ENCODE data around the gene VTI1A.
"Not testable (repeated sequence)": the region's sequence is repeated elsewhere in the genome, so short reads cannot be mapped to it uniquely, and the experiment has no call there.

The VTI1A gene

DNA sequence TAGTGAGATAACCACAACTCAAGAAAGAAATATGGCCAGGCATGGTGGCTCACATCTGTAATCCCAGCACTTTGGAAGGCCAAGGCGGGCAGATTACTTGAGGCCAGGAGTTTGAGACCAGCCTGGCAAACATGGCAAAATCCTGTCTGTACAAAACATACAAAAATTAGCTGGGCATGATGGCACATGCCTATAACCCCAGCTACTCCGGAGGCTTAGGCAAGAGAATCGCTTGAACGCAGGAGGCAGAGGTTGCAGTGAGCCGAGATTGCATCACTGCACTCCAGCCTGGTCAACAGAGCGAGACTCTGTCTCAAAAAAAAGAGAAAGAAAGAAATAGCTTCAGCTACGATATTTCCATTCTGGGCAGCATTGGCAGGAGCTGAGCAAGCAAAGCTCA lies 143.8 kb downstream of the VTI1A start:
- not testable (repeated sequence) for H3K4me3 ChIP-seq (ENCODE audit: insufficient read depth, low read depth, low read length, poor library complexity, severe bottlenecking); H3K4me1 ChIP-seq (ENCODE audit: control insufficient read depth, insufficient read depth, low read length, poor library complexity, severe bottlenecking)

GRCh38 chr10:112593023-112593422 lies 146.0 kb downstream of the VTI1A start:
- no peak overlapping the region for H3K4me3 ChIP-seq (ENCODE audit: insufficient read depth, low read depth, low read length, poor library complexity, severe bottlenecking)
- no peak for DNase-seq
- H3K36me3 ChIP-seq (ENCODE audit: control insufficient read depth, insufficient read depth, low read length): no peaks in the 10 kb centered on the region
- H3K9me3 ChIP-seq (ENCODE audit: control insufficient read depth, low read length): no peaks in the 10 kb centered on the region
- H3K27ac ChIP-seq (ENCODE audit: insufficient read depth, low read length, poor library complexity, severe bottlenecking): no peak overlapping the region
- H3K27me3 ChIP-seq (replicated peaks; ENCODE audit: control insufficient read depth, insufficient read depth, low read length, poor library complexity, severe bottlenecking): no peaks in the 10 kb centered on the region
- H3K4me1 ChIP-seq (ENCODE audit: control insufficient read depth, insufficient read depth, low read length, poor library complexity, severe bottlenecking): no peaks in the 10 kb centered on the region

More for the DNA sequence above, 143.8 kb downstream of the VTI1A start:
- not testable (repeated sequence) for H3K27me3 ChIP-seq (replicated peaks; ENCODE audit: control insufficient read depth, insufficient read depth, low read length, poor library complexity, severe bottlenecking); H3K27ac ChIP-seq (ENCODE audit: insufficient read depth, low read length, poor library complexity, severe bottlenecking); H3K9me3 ChIP-seq (ENCODE audit: control insufficient read depth, low read length); H3K36me3 ChIP-seq (ENCODE audit: control insufficient read depth, insufficient read depth, low read length); DNase-seq

DNA sequence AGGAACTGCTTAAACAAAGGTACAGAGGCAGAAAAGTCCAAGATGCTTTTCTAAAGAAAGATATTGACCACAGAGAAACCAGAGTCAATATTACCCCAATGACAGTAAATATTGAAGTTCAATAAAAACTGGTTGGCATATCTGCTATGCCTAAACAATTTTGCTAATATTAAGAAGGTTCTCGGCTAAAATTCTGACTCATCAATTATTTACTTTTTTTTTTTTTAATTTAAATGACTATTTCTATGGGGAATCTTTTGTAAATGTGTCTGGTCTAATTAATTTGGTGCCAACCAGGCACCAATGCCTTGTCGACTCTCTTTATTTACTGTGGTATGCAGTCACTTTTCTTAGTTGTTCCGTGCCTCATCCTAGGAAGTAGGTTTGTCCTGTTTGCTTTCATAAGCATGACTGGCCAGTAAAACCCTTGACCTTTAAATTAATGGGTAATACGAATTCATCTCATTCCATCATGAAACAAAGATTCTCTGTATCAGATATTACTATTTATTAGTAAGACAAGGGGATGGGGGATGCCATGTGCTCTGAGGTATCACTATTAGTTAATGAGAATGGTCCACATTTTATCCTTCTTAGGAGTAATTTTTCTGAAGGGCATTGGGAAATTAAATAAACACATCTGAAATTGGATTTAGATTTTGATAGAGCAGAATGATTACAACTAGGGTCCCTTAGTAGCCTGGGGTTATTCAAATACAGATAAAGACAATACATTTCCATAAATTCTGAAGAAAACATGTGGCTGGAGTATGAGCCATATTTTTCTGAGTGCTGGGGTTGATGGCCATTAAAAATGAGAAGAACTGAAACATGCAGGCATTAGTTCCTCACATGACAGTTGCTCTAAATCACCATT lies 154.4 kb downstream of the VTI1A start:
- peaks cover 3% of the 10 kb centered on the region for H3K36me3 ChIP-seq (ENCODE audit: control insufficient read depth, insufficient read depth, low read length)
- H3K27me3 ChIP-seq (replicated peaks; ENCODE audit: control insufficient read depth, insufficient read depth, low read length, poor library complexity, severe bottlenecking): no peaks in the 10 kb centered on the region
- H3K27ac ChIP-seq (ENCODE audit: insufficient read depth, low read length, poor library complexity, severe bottlenecking): no peak overlapping the region
- H3K4me1 ChIP-seq (ENCODE audit: control insufficient read depth, insufficient read depth, low read length, poor library complexity, severe bottlenecking): no peaks in the 10 kb centered on the region
- no peaks in the 10 kb centered on the region for H3K9me3 ChIP-seq (ENCODE audit: control insufficient read depth, low read length)
- no peak for DNase-seq
- no peak overlapping the region for H3K4me3 ChIP-seq (ENCODE audit: insufficient read depth, low read depth, low read length, poor library complexity, severe bottlenecking)

GRCh38 chr10:112603062-112603461 lies 156.0 kb downstream of the VTI1A start:
- DNase-seq: no peak
- no peak overlapping the region for H3K4me3 ChIP-seq (ENCODE audit: insufficient read depth, low read depth, low read length, poor library complexity, severe bottlenecking)
- no peak overlapping the region for H3K27ac ChIP-seq (ENCODE audit: insufficient read depth, low read length, poor library complexity, severe bottlenecking)
- H3K36me3 ChIP-seq (ENCODE audit: control insufficient read depth, insufficient read depth, low read length): peaks cover 3% of the 10 kb centered on the region
- no peaks in the 10 kb centered on the region for H3K27me3 ChIP-seq (replicated peaks; ENCODE audit: control insufficient read depth, insufficient read depth, low read length, poor library complexity, severe bottlenecking)
- no peaks in the 10 kb centered on the region for H3K9me3 ChIP-seq (ENCODE audit: control insufficient read depth, low read length)
- no peaks in the 10 kb centered on the region for H3K4me1 ChIP-seq (ENCODE audit: control insufficient read depth, insufficient read depth, low read length, poor library complexity, severe bottlenecking)

- Histone ChIP-seq H3K36me3 (ENCODE audit: control insufficient read depth, insufficient read depth, low read length) (peaks cover 3% of the 10 kb centered on the region), H3K27ac (ENCODE audit: insufficient read depth, low read length, poor library complexity, severe bottlenecking) (no peak overlapping the region), H3K9me3 (ENCODE audit: control insufficient read depth, low read length) (no peaks in the 10 kb centered on the region), H3K27me3 (replicated peaks; ENCODE audit: control insufficient read depth, insufficient read depth, low read length, poor library complexity, severe bottlenecking) (no peaks in the 10 kb centered on the region), H3K4me3 (ENCODE audit: insufficient read depth, low read depth, low read length, poor library complexity, severe bottlenecking) (no peak overlapping the region), H3K4me1 (ENCODE audit: control insufficient read depth, insufficient read depth, low read length, poor library complexity, severe bottlenecking) (no peaks in the 10 kb centered on the region)
- DNase-seq: no peak
These were observed 158.0 kb downstream of the VTI1A start for GRCh38 chr10:112605063-112605462.

DNA sequence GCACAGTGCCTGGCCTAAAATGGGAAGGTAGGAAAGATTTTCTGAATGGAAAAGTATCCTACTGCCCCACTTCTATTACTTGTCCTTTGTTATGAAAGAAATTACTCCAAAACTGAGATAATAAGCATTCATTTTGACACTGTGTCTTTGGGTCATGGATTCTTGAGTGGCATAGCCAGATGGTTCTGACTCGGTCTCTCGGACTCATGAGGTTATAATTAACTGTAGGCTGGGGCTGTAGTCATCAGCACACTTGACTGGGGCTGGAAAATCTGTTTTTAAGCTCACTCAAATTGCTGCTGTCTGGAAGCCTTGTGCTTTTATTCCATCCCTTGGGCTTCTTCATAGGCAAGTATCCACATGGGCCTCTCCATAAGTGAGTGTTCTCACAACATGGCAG lies 160.5 kb downstream of the VTI1A start:
- DNase-seq: no peak
- H3K27ac ChIP-seq (ENCODE audit: insufficient read depth, low read length, poor library complexity, severe bottlenecking): no peak overlapping the region
- no peaks in the 10 kb centered on the region for H3K4me1 ChIP-seq (ENCODE audit: control insufficient read depth, insufficient read depth, low read length, poor library complexity, severe bottlenecking)
- no peaks in the 10 kb centered on the region for H3K27me3 ChIP-seq (replicated peaks; ENCODE audit: control insufficient read depth, insufficient read depth, low read length, poor library complexity, severe bottlenecking)
- H3K9me3 ChIP-seq (ENCODE audit: control insufficient read depth, low read length): no peaks in the 10 kb centered on the region
- H3K36me3 ChIP-seq (ENCODE audit: control insufficient read depth, insufficient read depth, low read length): peaks cover 3% of the 10 kb centered on the region
- no peak overlapping the region for H3K4me3 ChIP-seq (ENCODE audit: insufficient read depth, low read depth, low read length, poor library complexity, severe bottlenecking)

GRCh38 chr10:112613620-112614019 lies 166.6 kb downstream of the VTI1A start:
- no peaks in the 10 kb centered on the region for H3K9me3 ChIP-seq (ENCODE audit: control insufficient read depth, low read length)
- no peak overlapping the region for H3K4me3 ChIP-seq (ENCODE audit: insufficient read depth, low read depth, low read length, poor library complexity, severe bottlenecking)
- no peaks in the 10 kb centered on the region for H3K4me1 ChIP-seq (ENCODE audit: control insufficient read depth, insufficient read depth, low read length, poor library complexity, severe bottlenecking)
- no peaks in the 10 kb centered on the region for H3K27me3 ChIP-seq (replicated peaks; ENCODE audit: control insufficient read depth, insufficient read depth, low read length, poor library complexity, severe bottlenecking)
- no peaks in the 10 kb centered on the region for H3K36me3 ChIP-seq (ENCODE audit: control insufficient read depth, insufficient read depth, low read length)
- H3K27ac ChIP-seq (ENCODE audit: insufficient read depth, low read length, poor library complexity, severe bottlenecking): no peak overlapping the region
- DNase-seq: no peak

DNA sequence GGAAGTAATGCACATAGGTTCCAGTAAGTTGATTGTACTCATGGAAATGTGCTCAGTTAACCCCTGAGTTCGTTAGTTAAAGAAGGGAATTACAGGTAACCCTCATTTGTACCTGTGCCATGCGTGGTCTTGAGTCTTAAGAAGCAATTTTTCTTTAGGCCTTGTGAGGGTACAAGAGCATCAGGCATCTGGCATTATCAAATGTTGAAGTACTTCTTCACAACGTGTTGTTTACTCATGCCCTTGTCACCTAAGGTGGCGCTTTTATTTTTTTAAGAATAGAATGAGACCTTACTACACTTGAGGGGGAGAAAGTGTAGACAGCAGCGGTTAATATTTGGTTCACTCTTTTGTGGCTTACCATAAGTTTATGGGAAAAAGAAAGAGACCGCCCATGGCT lies 167.1 kb downstream of the VTI1A start:
- no peaks in the 10 kb centered on the region for H3K9me3 ChIP-seq (ENCODE audit: control insufficient read depth, low read length)
- H3K27ac ChIP-seq (ENCODE audit: insufficient read depth, low read length, poor library complexity, severe bottlenecking): no peak overlapping the region
- H3K27me3 ChIP-seq (replicated peaks; ENCODE audit: control insufficient read depth, insufficient read depth, low read length, poor library complexity, severe bottlenecking): no peaks in the 10 kb centered on the region
- H3K4me3 ChIP-seq (ENCODE audit: insufficient read depth, low read depth, low read length, poor library complexity, severe bottlenecking): no peak overlapping the region
- DNase-seq: no peak
- H3K4me1 ChIP-seq (ENCODE audit: control insufficient read depth, insufficient read depth, low read length, poor library complexity, severe bottlenecking): no peaks in the 10 kb centered on the region
- H3K36me3 ChIP-seq (ENCODE audit: control insufficient read depth, insufficient read depth, low read length): no peaks in the 10 kb centered on the region

DNA sequence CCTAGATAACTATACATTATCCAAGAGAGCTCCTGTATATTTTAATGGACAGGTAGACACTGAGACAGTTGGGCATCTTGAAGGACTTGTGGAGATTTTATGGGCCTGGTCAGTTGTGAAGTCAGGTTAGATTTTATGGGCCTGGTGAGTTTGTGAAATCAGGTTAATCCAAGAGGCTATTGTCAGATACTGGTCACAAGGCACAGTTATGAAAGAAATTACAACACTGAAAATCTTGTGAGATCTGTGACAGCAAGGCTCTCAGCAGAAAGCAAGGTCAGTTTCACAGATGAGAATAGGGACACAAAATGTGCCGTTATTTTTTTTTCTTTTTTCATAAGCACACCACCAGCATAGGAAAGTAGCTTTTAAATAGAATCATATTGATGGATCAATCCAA lies 167.6 kb downstream of the VTI1A start:
- Histone ChIP-seq H3K9me3 (ENCODE audit: control insufficient read depth, low read length) (no peaks in the 10 kb centered on the region), H3K4me3 (ENCODE audit: insufficient read depth, low read depth, low read length, poor library complexity, severe bottlenecking) (no peak overlapping the region), H3K36me3 (ENCODE audit: control insufficient read depth, insufficient read depth, low read length) (no peaks in the 10 kb centered on the region), H3K4me1 (ENCODE audit: control insufficient read depth, insufficient read depth, low read length, poor library complexity, severe bottlenecking) (no peaks in the 10 kb centered on the region), H3K27me3 (replicated peaks; ENCODE audit: control insufficient read depth, insufficient read depth, low read length, poor library complexity, severe bottlenecking) (no peaks in the 10 kb centered on the region), H3K27ac (ENCODE audit: insufficient read depth, low read length, poor library complexity, severe bottlenecking) (no peak overlapping the region)
- no peak for DNase-seq

- H3K27me3 ChIP-seq (replicated peaks; ENCODE audit: control insufficient read depth, insufficient read depth, low read length, poor library complexity, severe bottlenecking): no peaks in the 10 kb centered on the region
- no peak for DNase-seq
- no peaks in the 10 kb centered on the region for H3K36me3 ChIP-seq (ENCODE audit: control insufficient read depth, insufficient read depth, low read length)
- H3K4me1 ChIP-seq (ENCODE audit: control insufficient read depth, insufficient read depth, low read length, poor library complexity, severe bottlenecking): no peaks in the 10 kb centered on the region
- H3K9me3 ChIP-seq (ENCODE audit: control insufficient read depth, low read length): no peaks in the 10 kb centered on the region
- H3K4me3 ChIP-seq (ENCODE audit: insufficient read depth, low read depth, low read length, poor library complexity, severe bottlenecking): no peak overlapping the region
- H3K27ac ChIP-seq (ENCODE audit: insufficient read depth, low read length, poor library complexity, severe bottlenecking): no peak overlapping the region
These were observed 168.3 kb downstream of the VTI1A start for GRCh38 chr10:112615269-112615668.

Data from effector memory CD4-positive, alpha-beta T cell (primary cell).